ENCODE data around the gene YLPM1. TPM values are rescaled to one million over a fixed set of nuclear protein-coding genes. Genes with fewer than 3 reads are reported as not detected.

YLPM1 gene
- total and polyA plus RNA-seq, 12 donors, result 8.4 to 45.9 (median 36.3) TPM

DNA sequence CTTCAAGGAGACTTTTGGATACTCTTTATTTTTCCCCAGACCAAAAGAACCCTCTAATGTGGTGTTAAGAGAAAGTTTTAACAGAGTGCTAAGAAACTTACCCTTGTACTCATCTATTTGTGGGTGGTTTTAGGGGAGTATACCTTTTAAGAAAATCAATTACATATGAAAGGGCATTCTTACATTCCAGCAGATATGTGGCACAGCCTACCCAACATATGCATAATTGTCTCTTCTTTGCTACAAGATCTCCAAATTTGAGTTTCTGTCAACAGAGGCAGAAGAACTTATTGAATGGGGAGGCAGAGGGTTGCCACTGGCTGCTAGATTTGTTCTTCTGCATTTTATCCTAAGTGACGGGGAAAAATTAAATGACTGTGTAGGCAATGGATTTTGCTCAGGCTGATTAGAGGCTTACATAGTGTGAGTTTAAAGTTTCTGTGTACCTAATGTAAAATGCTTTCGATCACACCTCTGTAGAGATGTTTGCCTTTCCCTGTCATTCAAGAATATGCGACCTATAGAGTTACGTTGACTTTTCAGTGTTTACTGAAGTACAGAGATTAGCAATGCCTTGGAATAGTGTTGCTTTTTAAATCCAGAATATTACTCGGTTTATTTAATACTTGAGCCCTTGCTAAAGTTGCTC, 58.3 kb downstream of the YLPM1 start:
- WGBS, 2 donors, result 94 to 95% methylated on average over 5 of the region's 5 CpGs
- Histone ChIP-seq H3K4me1 (peaks cover 0 to 8% (median 0%) of the 10 kb centered on the region in 9 donors), H3K9me3 (no peaks in the 10 kb centered on the region), H3K27ac (no peak overlapping the region), H3K36me3 (peaks cover 0 to 97% (median 42%) of the 10 kb centered on the region in 9 donors), H3K27me3 (no peaks in the 10 kb centered on the region), H3K4me3 (no peak overlapping the region)
- intact Hi-C loops (cut with DNase I), result no loop called here
- TF ChIP-seq, protein P1, sequence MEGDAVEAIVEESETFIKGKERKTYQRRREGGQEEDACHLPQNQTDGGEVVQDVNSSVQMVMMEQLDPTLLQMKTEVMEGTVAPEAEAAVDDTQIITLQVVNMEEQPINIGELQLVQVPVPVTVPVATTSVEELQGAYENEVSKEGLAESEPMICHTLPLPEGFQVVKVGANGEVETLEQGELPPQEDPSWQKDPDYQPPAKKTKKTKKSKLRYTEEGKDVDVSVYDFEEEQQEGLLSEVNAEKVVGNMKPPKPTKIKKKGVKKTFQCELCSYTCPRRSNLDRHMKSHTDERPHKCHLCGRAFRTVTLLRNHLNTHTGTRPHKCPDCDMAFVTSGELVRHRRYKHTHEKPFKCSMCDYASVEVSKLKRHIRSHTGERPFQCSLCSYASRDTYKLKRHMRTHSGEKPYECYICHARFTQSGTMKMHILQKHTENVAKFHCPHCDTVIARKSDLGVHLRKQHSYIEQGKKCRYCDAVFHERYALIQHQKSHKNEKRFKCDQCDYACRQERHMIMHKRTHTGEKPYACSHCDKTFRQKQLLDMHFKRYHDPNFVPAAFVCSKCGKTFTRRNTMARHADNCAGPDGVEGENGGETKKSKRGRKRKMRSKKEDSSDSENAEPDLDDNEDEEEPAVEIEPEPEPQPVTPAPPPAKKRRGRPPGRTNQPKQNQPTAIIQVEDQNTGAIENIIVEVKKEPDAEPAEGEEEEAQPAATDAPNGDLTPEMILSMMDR (IDR thresholded peaks at IDR 0.05), result no peak
- ATAC-seq (no peak), DNase-seq (no peak)

DNA sequence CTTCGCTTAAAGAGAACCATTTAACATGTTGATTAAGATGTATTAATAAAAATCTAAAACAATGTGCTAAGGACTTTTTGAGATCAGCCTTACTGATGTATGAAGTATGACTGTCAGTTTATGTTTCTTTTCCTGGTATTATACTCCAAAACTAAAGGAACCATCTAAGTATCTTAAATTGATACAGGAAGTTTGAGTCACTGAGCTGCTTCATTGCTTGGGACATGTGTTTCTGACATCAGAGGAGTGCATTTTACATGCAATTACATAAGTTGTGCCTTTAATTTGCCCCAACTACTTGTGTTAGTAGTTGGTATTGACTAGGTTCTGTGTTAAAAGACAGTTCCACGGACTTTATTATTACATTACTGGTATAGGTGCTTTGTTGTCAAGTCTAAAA, 61.9 kb downstream of the YLPM1 start:
- intact Hi-C loops (cut with DNase I), result no loop called here

DNA sequence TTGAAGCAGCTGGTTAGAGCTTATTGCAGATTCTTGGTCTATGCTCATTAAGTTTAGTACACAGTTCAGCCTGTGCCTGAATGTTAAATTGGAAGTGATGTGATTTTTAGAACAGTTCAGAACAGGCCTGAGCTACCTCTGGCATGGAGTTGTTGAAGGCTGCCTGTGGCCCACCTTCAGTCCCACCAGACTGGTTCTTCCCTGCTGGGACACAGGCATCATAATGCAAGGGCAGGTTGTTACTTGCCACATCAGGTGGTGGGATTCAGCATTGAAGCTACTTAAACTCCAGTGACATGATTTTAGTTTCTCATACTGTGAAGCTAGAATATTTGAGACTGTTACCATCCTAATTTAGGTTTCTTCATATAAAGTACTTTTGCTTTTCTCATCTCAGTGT, 63.5 kb downstream of the YLPM1 start:
- Histone ChIP-seq H3K27ac (no peak overlapping the region), H3K27me3 (no peaks in the 10 kb centered on the region), H3K4me1 (peaks cover 0 to 11% (median 0%) of the 10 kb centered on the region in 9 donors), H3K9me3 (no peaks in the 10 kb centered on the region), H3K4me3 (no peak overlapping the region), H3K36me3 (peaks cover 0 to 91% (median 20%) of the 10 kb centered on the region in 9 donors)
- TF ChIP-seq, protein P1 (IDR thresholded peaks at IDR 0.05), result no peak
- intact Hi-C loops (cut with DNase I), result no loop called here
- ATAC-seq, result no peak
- no peak for DNase-seq

More for the DNA sequence above, 61.9 kb downstream of the YLPM1 start:
- no peaks in the 10 kb centered on the region for H3K9me3 ChIP-seq
- peaks cover 0 to 11% (median 0%) of the 10 kb centered on the region in 9 donors for H3K4me1 ChIP-seq
- no peak overlapping the region for H3K27ac ChIP-seq
- peaks cover 0 to 91% (median 23%) of the 10 kb centered on the region in 9 donors for H3K36me3 ChIP-seq
- ATAC-seq (no peak), DNase-seq (no peak)
- WGBS, 2 donors, result 81 to 85% methylated on average over 2 of the region's 2 CpGs
- TF ChIP-seq, protein P1 (IDR thresholded peaks at IDR 0.05), result no peak
- no peak overlapping the region for H3K4me3 ChIP-seq
- H3K27me3 ChIP-seq, result no peaks in the 10 kb centered on the region

DNA sequence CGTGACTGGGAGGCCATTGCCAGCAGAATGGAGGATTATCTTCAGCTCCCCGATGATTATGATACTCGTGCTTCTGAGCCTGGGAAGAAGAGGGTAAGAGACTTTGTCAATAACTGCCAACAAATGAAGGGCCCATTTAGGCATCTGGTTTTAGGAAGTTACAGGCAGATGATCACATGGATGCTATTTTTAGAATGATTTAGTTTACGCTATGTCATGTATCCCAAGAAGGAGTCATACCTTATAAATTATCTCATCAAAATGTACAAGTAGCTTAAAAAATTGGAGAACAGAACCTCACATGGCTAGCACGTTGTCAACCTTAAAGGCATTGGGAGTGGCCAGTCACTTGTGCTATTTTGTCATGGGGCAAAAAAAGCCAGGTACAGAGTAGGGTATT, 66.1 kb downstream of the YLPM1 start:
- intact Hi-C loops (cut with DNase I), result no loop called here
- H3K27ac ChIP-seq, result no peak overlapping the region
- H3K9me3 ChIP-seq, result no peaks in the 10 kb centered on the region
- peaks cover 0 to 86% (median 21%) of the 10 kb centered on the region in 9 donors for H3K36me3 ChIP-seq
- H3K27me3 ChIP-seq, result no peaks in the 10 kb centered on the region
- no peak for DNase-seq
- TF ChIP-seq, protein P1 (IDR thresholded peaks at IDR 0.05), result no peak
- no peak for ATAC-seq
- no peak overlapping the region for H3K4me3 ChIP-seq
- WGBS, 2 donors, result 64 to 73% methylated on average over 5 of the region's 5 CpGs
- H3K4me1 ChIP-seq, result peaks cover 0 to 11% (median 0%) of the 10 kb centered on the region in 9 donors

Measured in heart right ventricle (tissue), 16 donors.